ENCODE data around the gene USP2. TPM values are rescaled to one million over a fixed set of nuclear protein-coding genes. Genes with fewer than 3 reads are reported as not detected.
"Not testable (repeated sequence)": the region's sequence is repeated elsewhere in the genome, so short reads cannot be mapped to it uniquely, and the experiment has no call there.

The USP2 gene
- polyA plus RNA-seq, 1 experiment = 0.27 TPM

GRCh38 chr11:119384332-119384731 lies 2.8 kb upstream of the USP2 start:
- no peak for DNase-seq (ENCODE audit: low read depth)
- Histone ChIP-seq H3K27me3 (ENCODE audit: control insufficient read depth, insufficient read depth, low read length) (peaks cover 7% of the 10 kb centered on the region), H3K36me3 (ENCODE audit: control insufficient read depth, insufficient read depth, low read length) (no peaks in the 10 kb centered on the region), H3K4me3 (ENCODE audit: low read depth, low read length) (no peak overlapping the region)
- CTCF ChIA-PET = interaction anchor here (0.6 to 21.4 kb wide), 7 partner anchors 8 to 278 kb away, joined by 3 to 349 read pairs (median 5); no protein-coding TSS in a partner anchor
- POLR2A ChIA-PET = no interaction called here
- TF ChIP-seq CTCF (IDR thresholded peaks at IDR 0.05; ENCODE audit: insufficient read depth, low read depth, low read length) = no peak

- H3K4me3 ChIP-seq (ENCODE audit: low read depth, low read length); DNase-seq (ENCODE audit: low read depth); POLR2A ChIA-PET; H3K27me3 ChIP-seq (ENCODE audit: control insufficient read depth, insufficient read depth, low read length); H3K36me3 ChIP-seq (ENCODE audit: control insufficient read depth, insufficient read depth, low read length): not testable (repeated sequence)
- CTCF ChIA-PET = interaction anchor here (1.1 to 21.4 kb wide), 14 partner anchors 8 to 100 kb away, joined by 3 to 349 read pairs (median 10); partner anchors contain the start of gene C1QTNF5
These were observed 1.0 kb upstream of the USP2 start for GRCh38 chr11:119382513-119382912.

DNA sequence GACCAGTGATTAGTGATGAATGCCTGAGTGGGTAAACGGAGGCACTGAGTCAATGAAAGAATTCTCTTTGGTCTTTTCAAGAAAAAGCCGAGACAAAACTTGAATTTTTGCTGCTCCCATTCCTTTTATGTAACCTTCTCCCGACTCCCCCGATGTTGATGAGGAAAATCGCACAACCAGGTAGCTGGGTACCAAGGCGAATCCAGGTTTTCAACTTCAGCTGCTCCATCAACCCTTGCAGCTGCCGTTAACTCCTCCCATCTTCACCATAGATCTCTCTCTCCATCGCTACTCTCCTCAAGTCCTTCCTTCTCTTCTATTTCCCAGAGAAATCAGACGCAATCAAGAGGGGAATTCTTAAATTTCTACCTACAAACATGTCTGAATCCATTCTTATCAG lies 611 bp upstream of the USP2 start:
- POLR2A ChIA-PET = no interaction called here
- DNase-seq (ENCODE audit: low read depth) = no peak

DNA sequence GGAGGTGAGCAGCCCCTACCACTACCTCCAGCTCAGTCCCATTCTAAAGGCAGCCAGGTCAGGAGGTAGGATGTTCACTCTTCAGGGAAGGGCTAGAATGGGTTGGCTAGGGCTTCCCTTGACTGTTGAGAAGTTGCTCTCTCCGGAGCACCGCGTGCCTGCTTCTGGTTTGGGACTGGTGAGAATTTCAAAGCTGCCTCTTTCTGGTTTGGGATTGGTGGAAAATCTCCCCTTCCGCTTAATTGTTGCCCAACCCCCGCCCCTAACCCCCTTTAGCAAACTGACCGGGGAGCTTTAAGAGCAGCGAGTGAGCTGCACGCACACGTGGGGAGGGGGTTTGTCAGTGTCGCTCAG lies 686 bp downstream of the USP2 start:
- H3K4me3 ChIP-seq (ENCODE audit: low read depth, low read length) = peak overlapping the region; percentile 47
- ChIA-PET CTCF (interaction anchor here (0.8 to 21.4 kb wide), 24 partner anchors 9 to 236 kb away, joined by 3 to 349 read pairs (median 5); partner anchors contain the start of gene THY1), POLR2A (no interaction called here)
- no peaks in the 10 kb centered on the region for H3K36me3 ChIP-seq (ENCODE audit: control insufficient read depth, insufficient read depth, low read length)
- peaks cover 5% of the 10 kb centered on the region; the same call in 1 of the 2 replicates for H3K27me3 ChIP-seq (ENCODE audit: control insufficient read depth, insufficient read depth, low read length)
- DNase-seq (ENCODE audit: low read depth) = no peak
- no peak for TF ChIP-seq CTCF (IDR thresholded peaks at IDR 0.05; ENCODE audit: insufficient read depth, low read depth, low read length)

More for the DNA sequence above, 611 bp upstream of the USP2 start:
- no peak for TF ChIP-seq CTCF (IDR thresholded peaks at IDR 0.05; ENCODE audit: insufficient read depth, low read depth, low read length)
- no peaks in the 10 kb centered on the region for H3K36me3 ChIP-seq (ENCODE audit: control insufficient read depth, insufficient read depth, low read length)
- peak overlapping the region; percentile 43 for H3K4me3 ChIP-seq (ENCODE audit: low read depth, low read length)
- CTCF ChIA-PET = interaction anchor here (0.5 to 21.4 kb wide), 16 partner anchors 7 to 181 kb away, joined by 3 to 349 read pairs (median 8); partner anchors contain the start of gene C1QTNF5
- peaks cover 5% of the 10 kb centered on the region; the same call in 1 of the 2 replicates for H3K27me3 ChIP-seq (ENCODE audit: control insufficient read depth, insufficient read depth, low read length)

- no peaks in the 10 kb centered on the region for H3K36me3 ChIP-seq (ENCODE audit: control insufficient read depth, insufficient read depth, low read length)
- DNase-seq (ENCODE audit: low read depth) = no peak
- H3K27me3 ChIP-seq (ENCODE audit: control insufficient read depth, insufficient read depth, low read length) = peaks cover 5% of the 10 kb centered on the region; the same call in 1 of the 2 replicates
- no peak overlapping the region for H3K4me3 ChIP-seq (ENCODE audit: low read depth, low read length)
- POLR2A ChIA-PET = no interaction called here
- no peak for TF ChIP-seq CTCF (IDR thresholded peaks at IDR 0.05; ENCODE audit: insufficient read depth, low read depth, low read length)
- CTCF ChIA-PET = interaction anchor here (0.8 to 21.4 kb wide), 14 partner anchors 11 to 100 kb away, joined by 3 to 349 read pairs (median 6); no protein-coding TSS in a partner anchor
These were observed 1.2 kb downstream of the USP2 start for GRCh38 chr11:119380160-119380826.

Data from BJ (cell line).